DMS114 treated with DMSO at 0.1 percent for 48 hours (cell line): ENCODE measurements around the gene KYNU.
"Not testable (repeated sequence)": the region's sequence is repeated elsewhere in the genome, so short reads cannot be mapped to it uniquely, and the experiment has no call there.

Source experiments
- DNase-seq: peaks from one replicate; lab custom pipeline; 2025; ENCODE audit not compliant: unreplicated experiment; lab: John Stamatoyannopoulos, UW

The KYNU gene

DNA sequence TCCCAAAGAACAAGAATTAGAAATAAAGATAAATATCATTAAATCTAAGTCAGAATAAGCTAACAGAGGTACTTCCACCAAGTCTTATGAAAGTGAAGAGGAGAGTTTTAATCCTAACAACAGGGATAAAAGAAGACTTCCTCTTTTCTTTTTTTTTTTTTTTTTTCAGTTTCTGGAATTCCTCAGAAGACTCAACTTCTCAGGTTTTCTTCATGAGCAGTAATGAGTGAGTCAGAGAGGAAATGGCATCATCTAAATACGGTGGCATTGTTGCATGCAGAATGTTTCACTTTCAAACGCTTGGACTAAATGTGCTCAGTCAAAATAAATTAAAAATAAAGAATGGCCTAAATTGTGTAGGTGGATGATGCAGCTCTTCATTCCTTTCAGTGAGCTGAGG is 206.2 kb downstream of the KYNU start:
- DNase-seq: no peak

DNA sequence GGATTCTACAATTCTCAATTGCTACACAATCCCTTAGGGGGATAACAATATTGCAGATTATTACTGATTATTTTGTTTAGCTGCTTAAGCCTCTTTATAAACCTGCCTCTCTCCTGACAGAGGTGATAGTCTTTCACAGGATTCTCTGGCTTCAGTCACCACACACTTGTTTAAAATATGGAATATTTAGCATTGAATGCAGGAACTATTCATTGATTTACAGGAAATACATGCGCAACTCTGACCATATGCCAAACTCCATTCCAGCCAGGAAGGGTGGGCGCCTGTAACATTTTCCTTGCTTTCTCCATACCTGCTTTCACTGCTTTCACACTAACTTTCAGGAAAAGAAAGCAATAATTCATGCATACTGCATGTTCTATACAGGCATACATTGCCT is 207.0 kb downstream of the KYNU start:
- DNase-seq: no peak

DNA sequence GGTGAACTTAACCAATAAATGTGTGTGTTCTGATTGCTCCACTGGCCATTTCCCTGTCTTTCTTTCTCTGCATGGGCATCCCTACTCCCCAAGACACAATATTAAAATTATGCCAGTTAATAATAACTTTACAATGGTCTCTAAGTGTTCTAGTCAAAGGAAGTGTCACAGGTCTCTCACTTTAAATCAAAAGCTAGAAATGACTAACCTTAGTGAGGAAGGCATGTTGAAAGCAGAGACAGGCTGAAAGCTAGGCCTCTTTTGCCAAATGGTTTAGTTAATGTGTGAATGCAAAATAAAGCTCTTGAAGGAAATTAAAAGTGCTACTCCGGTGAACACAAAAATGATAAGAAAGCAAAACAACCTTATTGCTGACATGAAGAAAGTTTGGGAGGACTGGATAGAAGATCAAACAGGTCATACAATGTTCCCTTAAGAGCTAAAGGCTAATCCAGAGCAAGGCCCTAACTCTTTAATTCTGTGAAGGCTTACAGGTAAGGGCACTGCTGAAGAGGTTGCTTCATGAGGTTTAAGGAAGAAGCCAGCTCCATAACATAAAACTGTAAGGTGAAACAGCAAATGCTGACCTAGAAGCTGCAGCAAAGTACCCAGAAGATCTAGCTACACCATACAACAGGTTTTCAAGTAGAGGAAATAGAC is 207.8 kb downstream of the KYNU start:
- DNase-seq: no peak

DNA sequence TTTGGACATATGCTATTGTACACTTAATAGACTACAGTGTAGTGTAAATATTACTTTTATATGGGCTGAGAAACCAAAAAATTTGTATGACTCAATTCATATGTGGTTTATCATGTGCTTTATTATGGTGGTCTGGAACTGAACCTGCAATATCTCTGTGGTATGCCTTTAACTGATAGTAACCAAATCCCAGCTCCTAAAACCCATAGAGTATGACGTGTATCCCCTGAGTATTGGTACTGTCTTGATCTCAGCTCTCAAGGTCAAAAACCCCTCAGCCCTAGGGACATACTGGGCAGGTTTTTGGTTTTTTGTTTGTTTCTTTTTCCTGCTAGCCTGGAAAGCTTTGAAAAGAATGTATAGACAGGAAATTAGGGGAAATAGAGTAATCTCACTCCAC is 209.6 kb downstream of the KYNU start:
- no peak for DNase-seq

DNA sequence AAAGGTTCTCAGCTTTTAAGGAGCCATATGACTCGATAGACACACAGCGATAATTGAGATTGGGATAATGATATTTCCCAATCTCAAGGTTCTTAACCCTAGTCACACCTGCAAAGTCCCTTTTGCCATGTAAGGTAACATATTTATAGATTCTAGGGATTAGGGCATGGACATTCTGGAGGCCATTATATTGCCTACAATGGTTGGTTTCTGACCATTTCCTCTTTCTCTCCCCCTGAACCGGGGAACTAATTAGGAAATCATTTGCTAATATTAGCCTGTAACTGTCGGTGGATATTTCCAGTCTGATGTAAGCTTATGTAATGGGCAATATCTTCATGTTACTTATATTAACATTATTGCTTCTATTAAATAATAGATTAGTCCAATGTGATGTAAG is 210.9 kb downstream of the KYNU start:
- DNase-seq: no peak

DNA sequence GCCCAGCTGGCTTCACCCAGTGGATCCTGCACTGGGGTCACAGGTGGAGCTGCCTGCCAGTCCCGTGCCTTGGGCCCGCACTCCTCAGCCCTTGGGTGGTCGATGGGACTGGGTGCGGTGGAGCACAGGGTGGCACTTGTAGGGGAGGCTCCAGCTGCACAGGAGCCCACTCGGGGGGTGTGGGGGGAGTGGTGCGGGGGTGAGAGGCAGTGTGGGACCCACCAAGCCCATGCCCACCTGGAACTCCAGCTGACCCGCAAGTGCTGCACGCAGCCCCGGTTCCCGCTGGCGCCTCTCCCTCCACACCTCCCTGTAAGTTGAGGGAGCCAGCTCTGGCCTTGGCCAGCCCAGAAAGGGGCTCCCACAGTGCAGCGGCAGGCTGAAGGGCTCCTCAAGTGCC is 212.1 kb downstream of the KYNU start:
- not testable (repeated sequence) for DNase-seq
